HG02623 (cell line): Measurements from ENCODE around the gene SEC24A.
A peak's percentile ranks its signal among the peaks of the same experiment; 100 is the strongest.
"Not testable (repeated sequence)": the region's sequence is repeated elsewhere in the genome, so short reads cannot be mapped to it uniquely, and the experiment has no call there.

Experiments used
- ATAC-seq: cut with Tn5 transposase; IDR thresholded peaks from one replicate; pipeline ENCODE4 v1.9.1; 2021; ENCODE audit warnings: moderate library complexity; ENCODE audit not compliant: unreplicated experiment

The SEC24A gene

DNA sequence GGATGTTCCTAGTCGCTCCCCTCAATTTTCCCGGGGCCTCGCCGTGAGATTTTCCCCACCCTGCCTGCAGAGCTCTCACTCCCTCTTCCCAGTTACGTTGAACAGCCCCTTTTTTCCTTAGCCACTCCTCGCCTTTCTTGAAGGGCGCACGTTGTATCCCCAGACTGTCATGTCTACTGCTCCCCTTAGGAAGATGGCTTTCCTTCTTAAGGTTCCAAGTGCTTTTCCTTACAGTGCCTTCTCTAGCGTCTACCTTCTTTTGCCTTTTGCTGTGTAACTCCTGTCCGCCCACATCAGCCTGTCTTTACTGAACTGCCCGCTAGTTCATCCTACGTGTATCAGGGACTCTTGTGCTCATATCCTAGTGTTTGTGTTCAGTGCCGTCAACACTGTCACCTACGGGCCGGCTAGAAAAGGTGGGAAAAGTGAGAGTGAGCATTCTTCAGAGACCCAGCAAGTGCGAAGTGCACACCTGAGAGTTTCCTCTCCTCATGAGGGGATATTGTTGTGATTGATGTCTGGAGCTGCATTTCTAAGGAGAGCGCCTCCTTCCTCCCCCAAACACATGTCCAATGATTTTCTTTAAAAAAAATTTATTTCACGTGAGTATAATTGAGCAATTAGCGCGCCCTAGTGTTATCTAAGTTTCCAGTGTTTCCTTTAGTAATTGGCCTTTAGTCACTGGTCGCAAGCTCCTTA, 90.5 kb downstream of the SEC24A start:
- ATAC-seq, result no peak

DNA sequence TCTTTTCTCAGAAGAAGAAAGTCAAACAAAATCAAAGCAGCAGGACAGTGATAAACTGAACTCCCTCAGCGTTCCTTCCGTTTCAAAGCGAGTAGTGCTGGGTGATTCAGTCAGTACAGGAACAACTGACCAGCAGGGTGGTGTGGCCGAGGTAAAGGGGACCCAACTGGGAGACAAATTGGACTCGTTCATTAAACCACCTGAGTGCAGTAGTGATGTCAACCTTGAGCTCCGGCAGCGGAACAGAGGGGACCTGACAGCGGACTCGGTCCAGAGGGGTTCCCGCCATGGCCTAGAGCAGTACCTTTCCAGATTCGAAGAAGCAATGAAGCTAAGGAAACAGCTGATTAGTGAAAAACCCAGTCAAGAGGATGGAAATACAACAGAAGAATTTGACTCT, 92.5 kb downstream of the SEC24A start:
- ATAC-seq, result no peak

DNA sequence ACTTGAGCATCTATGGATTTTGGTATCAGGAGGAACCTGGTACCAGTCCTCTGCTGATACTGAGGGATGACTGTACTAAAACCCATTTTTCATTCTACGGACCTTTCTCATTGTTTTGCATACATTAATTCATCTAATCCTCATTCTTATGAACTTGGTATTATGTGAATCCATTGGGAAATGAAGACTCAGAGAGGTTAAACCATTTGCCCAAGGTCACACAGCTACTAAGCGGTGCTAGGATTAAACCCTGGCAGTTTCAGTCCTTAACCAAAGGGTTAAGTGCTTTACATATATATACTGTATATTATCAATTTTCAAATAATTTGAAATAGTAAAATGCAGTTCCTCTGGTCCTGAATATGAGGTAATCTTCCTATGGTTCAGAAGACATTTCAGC, 93.5 kb downstream of the SEC24A start:
- no peak for ATAC-seq

- ATAC-seq, result no peak
These were observed 100.8 kb downstream of the SEC24A start for GRCh38 chr5:134749415-134749814.

DNA sequence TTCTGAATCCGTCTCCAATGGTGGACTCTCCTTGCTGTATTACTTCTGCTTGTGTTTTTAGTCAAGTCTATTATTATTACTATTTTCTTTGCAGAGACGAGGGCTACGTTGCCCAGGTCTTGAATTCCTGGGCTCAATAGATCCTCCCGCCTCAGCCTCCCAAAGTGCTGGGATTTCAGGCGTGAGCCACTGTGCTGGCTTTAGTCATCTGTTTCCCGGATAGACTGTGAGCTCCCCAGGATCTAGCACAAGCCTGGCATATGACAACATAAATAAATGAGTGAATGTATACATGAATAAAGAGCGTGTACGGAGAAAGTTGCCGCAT, 109.6 kb downstream of the SEC24A start:
- peak; percentile 19 for ATAC-seq

DNA sequence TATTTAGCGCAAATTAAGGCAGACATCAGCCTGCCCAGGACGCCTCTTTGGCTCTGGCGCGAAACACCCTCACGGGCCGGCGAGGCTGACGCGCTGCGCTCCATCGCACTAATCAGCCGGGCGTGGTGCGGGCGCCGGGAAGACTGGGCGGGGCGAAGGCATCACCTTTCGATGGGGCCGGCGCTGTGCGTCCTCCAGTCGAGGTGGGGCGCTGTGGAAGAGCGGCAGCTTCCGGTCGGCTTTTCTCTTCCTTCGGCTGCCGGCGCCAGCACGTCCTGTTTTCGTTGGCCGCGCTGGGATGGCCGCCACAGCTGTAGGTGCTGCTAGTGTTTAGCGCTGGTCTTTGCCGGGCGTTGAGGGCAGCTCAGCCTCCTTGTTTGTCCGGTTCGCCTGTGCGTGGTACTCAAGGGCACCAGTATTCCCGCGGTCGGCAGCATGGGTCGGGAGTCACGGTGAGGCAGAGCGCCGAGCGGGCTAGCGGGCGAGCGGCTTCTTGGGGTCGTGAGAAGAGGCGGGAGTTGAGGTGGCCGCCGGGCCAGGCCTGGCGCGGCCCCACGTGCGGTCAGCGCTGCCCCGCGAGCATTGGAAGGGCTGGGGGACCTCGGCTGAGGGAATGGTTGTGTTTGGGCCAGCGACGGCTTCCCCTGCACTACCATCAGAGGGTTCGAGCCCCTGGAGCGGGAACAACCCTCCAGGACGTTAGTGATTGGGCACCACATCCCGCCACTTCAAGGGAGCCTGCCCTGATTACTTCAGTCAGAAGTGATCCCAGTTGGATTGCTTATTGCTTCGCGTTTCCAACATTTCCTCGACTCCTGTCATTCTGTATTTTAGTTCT, 110.1 kb downstream of the SEC24A start, which contains the start of gene DDX46:
Gene DDX46, plus strand, starts transcription at position 276 of the 838 bp plus-strand sequence. Its CDS starts 160 bp downstream, at position 436.
- peak; percentile 93 for ATAC-seq

DNA sequence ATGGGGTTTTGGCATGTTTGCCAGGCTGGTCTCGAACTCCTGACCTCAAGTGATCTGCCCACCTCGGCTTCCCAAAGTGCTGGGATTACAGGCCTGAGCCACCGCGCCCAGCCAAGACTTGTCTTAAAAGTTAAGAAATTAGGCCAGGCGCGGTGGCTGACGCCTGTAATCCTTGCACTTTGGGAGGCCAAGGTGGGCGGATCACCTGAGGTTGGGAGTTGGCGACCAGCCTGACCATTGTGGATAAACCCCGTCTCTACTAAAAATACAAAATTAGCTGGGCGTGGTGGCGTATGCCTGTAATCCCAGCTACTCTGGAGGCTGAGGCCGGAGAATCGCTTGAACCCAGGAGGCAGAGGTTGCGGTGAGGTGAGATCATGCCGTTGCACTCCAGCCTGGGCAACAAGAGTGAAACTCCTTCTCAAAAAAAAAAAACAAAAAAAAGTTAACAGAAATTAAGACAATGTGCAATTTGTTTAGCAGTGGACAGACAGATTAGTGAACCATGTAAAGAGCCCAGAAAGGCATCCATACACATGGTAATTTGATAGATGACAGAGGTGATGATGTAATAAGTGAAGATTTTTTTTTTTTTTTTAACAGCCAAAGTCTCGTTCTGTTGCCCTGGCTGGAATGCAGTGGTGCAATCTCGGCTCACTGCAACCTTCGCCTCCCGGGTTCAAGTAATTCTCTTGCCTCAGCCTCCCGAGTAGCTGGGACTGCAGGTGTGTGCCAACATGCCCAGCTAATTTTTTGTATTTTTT, 119.1 kb downstream of the SEC24A start:
- not testable (repeated sequence) for ATAC-seq

GRCh38 chr5:134769206-134769605, 120.6 kb downstream of the SEC24A start:
- ATAC-seq, result no peak

GRCh38 chr5:134772461-134773125, 124.0 kb downstream of the SEC24A start:
- ATAC-seq, result no peak

GRCh38 chr5:134777366-134777765, 128.8 kb downstream of the SEC24A start:
- ATAC-seq, result no peak
